ENCODE results near the gene GABBR2. TPM values are rescaled to one million over a fixed set of nuclear protein-coding genes. Genes with fewer than 3 reads are reported as not detected.
A peak's percentile ranks its signal among the peaks of the same experiment; 100 is the strongest.

Gene GABBR2
- total RNA-seq, 1 donor from 2014 or later = not detected

DNA sequence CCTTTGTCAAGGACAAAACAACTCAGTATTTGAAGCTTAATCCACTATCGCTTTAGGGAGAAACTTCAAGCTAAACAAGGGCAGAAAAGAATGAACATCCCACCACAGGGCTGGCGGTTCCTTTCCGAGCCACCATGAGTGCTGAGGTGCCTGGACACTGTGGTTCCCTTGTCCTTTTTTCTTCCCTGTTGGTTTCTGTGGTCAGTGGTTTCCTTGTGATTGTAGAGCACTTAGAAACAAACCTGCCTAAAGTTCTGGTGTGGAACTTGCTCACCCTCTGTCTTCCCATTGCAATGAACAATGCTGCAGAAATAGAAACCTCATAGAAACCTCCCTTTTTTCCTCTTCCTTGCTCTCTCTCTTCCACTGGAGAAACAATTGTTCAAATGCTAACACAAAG is 373.9 kb downstream of the GABBR2 start:
- H3K4me3 Mint-ChIP-seq (ENCODE audit: unreplicated experiment) = no peak overlapping the region
- H3K27ac Mint-ChIP-seq (ENCODE audit: unreplicated experiment) = no peak overlapping the region
- H3K9me3 Mint-ChIP-seq (ENCODE audit: unreplicated experiment) = no peaks in the 10 kb centered on the region
- H3K4me1 Mint-ChIP-seq (ENCODE audit: unreplicated experiment) = peaks cover 2% of the 10 kb centered on the region
- peaks cover 25% of the 10 kb centered on the region for H3K27me3 Mint-ChIP-seq (ENCODE audit: unreplicated experiment)
- no peaks in the 10 kb centered on the region for H3K36me3 Mint-ChIP-seq (ENCODE audit: unreplicated experiment)
- TF ChIP-seq, protein P1, sequence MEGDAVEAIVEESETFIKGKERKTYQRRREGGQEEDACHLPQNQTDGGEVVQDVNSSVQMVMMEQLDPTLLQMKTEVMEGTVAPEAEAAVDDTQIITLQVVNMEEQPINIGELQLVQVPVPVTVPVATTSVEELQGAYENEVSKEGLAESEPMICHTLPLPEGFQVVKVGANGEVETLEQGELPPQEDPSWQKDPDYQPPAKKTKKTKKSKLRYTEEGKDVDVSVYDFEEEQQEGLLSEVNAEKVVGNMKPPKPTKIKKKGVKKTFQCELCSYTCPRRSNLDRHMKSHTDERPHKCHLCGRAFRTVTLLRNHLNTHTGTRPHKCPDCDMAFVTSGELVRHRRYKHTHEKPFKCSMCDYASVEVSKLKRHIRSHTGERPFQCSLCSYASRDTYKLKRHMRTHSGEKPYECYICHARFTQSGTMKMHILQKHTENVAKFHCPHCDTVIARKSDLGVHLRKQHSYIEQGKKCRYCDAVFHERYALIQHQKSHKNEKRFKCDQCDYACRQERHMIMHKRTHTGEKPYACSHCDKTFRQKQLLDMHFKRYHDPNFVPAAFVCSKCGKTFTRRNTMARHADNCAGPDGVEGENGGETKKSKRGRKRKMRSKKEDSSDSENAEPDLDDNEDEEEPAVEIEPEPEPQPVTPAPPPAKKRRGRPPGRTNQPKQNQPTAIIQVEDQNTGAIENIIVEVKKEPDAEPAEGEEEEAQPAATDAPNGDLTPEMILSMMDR (IDR thresholded peaks at IDR 0.05) = no peak
- no peak for DNase-seq (ENCODE audit: extremely low spot score, unreplicated experiment)

DNA sequence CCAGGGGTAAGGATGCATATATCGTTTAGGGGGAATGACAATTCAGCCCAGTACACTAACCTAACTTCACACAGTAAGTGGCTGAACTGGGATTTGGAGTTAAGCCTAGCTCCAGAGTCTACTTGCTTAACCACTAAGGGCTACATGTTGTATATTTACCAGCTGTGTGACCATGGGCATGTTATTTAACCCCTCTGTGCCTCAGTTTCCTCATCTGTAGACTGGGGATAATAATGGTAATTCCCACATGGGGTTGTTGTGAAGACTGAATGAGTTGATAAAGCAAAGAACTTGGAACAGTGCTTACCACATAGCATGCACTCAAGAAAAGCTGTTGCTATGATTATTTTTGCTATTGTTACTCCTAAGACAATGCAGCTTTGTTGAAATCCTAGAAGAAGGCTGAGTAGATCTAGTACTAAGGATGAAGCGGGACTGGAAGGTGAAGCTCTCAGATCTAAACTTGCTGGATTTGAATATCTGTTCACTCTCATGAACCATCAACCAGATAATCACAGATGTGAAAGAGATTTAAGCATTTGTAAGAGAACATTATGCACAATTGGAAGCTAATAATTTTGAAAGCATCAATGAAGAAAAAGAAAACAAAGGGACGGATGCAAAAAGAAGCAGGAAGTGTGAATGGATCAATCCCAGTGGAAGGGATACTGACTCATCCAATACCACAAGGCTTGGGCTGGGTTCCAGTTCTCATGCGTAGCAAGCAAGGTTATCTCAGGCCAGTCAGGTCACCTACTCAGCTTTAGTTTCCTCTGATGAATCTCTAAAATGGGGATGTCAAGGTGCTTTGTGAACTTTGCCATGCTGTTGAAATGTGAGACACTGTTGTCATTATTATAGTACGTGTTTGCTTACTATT is 374.8 kb downstream of the GABBR2 start:
- no peak for DNase-seq (ENCODE audit: extremely low spot score, unreplicated experiment)
- no peaks in the 10 kb centered on the region for H3K9me3 Mint-ChIP-seq (ENCODE audit: unreplicated experiment)

DNA sequence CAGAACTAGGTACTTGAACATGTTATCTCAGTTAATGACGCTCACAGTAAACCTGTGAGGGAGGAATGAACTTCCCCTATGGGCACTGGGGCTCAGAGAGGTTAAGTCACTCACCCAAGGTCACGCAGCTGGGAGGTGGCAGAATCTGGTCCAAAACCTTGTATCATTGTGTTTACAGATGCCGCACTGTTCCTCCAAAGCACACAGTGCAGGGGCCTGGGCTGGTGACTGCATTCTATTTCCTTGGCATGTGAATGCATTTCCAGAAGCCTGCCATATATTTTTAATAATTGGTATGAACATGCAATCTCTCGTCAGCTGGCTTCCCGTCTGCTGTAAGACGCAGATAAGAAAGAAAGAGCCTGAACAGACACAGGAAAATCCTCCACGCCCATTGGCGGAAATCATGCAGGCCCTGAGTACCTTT is 376.3 kb downstream of the GABBR2 start:
- Mint-ChIP-seq H3K4me1 (ENCODE audit: unreplicated experiment) (peaks cover 2% of the 10 kb centered on the region), H3K27ac (ENCODE audit: unreplicated experiment) (no peak overlapping the region), H3K27me3 (ENCODE audit: unreplicated experiment) (peaks cover 30% of the 10 kb centered on the region), H3K9me3 (ENCODE audit: unreplicated experiment) (no peaks in the 10 kb centered on the region), H3K36me3 (ENCODE audit: unreplicated experiment) (no peaks in the 10 kb centered on the region), H3K4me3 (ENCODE audit: unreplicated experiment) (no peak overlapping the region)
- TF ChIP-seq, protein P1 (IDR thresholded peaks at IDR 0.05) = no peak
- no peak for DNase-seq (ENCODE audit: extremely low spot score, unreplicated experiment)

More for the DNA sequence above, 374.8 kb downstream of the GABBR2 start:
- H3K36me3 Mint-ChIP-seq (ENCODE audit: unreplicated experiment) = no peaks in the 10 kb centered on the region
- H3K4me3 Mint-ChIP-seq (ENCODE audit: unreplicated experiment) = no peak overlapping the region
- peaks cover 27% of the 10 kb centered on the region for H3K27me3 Mint-ChIP-seq (ENCODE audit: unreplicated experiment)
- H3K4me1 Mint-ChIP-seq (ENCODE audit: unreplicated experiment) = peaks cover 2% of the 10 kb centered on the region
- no peak overlapping the region for H3K27ac Mint-ChIP-seq (ENCODE audit: unreplicated experiment)
- TF ChIP-seq, protein P1 (IDR thresholded peaks at IDR 0.05) = no peak

DNA sequence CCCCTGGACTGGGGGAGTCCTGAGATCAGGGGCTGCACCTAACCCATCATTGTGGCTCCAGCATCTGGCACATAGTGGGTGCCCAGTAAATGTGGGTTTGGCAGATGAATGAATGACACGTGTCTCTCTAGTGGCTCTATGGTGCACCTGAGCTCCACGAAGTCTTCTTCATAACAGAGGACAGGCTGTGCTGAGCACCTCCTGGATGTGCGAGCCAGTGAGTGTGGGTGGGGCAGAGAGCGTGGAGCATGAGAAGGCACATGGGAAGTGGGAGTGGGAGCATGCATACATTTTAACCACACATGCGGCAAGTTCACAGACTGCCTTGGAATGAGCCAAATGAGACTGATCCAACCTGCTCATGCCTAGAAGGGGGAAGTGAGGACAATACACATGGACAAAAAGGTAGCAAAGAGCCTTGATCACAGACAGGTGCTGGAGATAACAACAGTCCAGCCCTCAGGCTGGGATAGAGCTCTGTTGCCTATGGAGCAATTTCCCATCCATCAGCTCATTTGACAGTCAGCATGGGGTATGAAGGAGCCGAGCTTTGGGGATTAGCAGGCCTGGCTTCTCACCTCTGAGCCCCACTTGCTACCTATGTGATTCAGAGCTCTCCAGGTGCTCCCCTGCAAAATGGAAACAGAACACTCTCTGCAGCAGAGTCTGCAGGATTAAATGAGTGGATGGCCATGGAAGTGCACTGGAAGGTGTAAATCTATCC is 377.0 kb downstream of the GABBR2 start:
- Mint-ChIP-seq H3K9me3 (ENCODE audit: unreplicated experiment) (no peaks in the 10 kb centered on the region), H3K36me3 (ENCODE audit: unreplicated experiment) (no peaks in the 10 kb centered on the region), H3K27me3 (ENCODE audit: unreplicated experiment) (peaks cover 30% of the 10 kb centered on the region), H3K4me3 (ENCODE audit: unreplicated experiment) (no peak overlapping the region), H3K27ac (ENCODE audit: unreplicated experiment) (no peak overlapping the region), H3K4me1 (ENCODE audit: unreplicated experiment) (peaks cover 2% of the 10 kb centered on the region)
- TF ChIP-seq, protein P1 (IDR thresholded peaks at IDR 0.05) = no peak
- peak; percentile 70 for DNase-seq (ENCODE audit: extremely low spot score, unreplicated experiment)

DNA sequence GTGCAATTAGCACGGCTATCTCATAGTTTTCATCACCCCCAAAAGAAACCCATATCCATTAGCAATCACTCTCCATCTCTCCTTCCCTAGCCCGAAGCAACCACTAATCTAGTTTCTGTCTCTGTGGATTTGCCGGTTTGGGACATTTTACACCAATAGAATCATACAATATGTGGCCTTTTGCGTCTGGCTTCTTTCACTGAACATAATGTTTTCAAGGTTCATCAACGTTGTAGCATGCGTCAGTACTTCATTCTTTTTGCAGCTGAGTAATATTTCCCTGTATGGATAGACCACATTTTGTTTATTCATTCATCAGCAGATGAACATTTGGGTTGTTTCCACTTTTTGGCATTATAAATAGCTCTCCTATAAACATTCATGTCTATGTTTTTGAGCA is 377.9 kb downstream of the GABBR2 start:
- H3K4me1 Mint-ChIP-seq (ENCODE audit: unreplicated experiment) = peaks cover 2% of the 10 kb centered on the region
- no peak overlapping the region for H3K27ac Mint-ChIP-seq (ENCODE audit: unreplicated experiment)
- no peaks in the 10 kb centered on the region for H3K36me3 Mint-ChIP-seq (ENCODE audit: unreplicated experiment)
- TF ChIP-seq, protein P1 (IDR thresholded peaks at IDR 0.05) = no peak
- peaks cover 28% of the 10 kb centered on the region for H3K27me3 Mint-ChIP-seq (ENCODE audit: unreplicated experiment)
- H3K4me3 Mint-ChIP-seq (ENCODE audit: unreplicated experiment) = no peak overlapping the region
- no peaks in the 10 kb centered on the region for H3K9me3 Mint-ChIP-seq (ENCODE audit: unreplicated experiment)
- DNase-seq (ENCODE audit: extremely low spot score, unreplicated experiment) = no peak
